Muscle of arm (tissue), 14 donors: ENCODE measurements around the gene PLA2G2E. TPM values are rescaled to one million over a fixed set of nuclear protein-coding genes. Genes with fewer than 3 reads are reported as not detected.
A peak's percentile ranks its signal among the peaks of the same experiment; 100 is the strongest.

Experiments used
- DNase-seq: peaks from one replicate; pipeline ENCODE4 v3.0.0-alpha.2; 2013
- long read RNA-seq, 11 donors: transcript quantifications; one replicate each; lab custom pipeline, GENCODE V29; 2026
- polyA plus RNA-seq, 12 donors: library from polyadenylated mRNA; unstranded; fragments of 120-200 nt; gene quantifications; one replicate each; pipeline ENCODE4 v1.2.1, GENCODE V29; 2013; ENCODE audit not compliant: insufficient read length in 12 of 12

PLA2G2E gene
- polyA plus RNA-seq, result not detected
- long read RNA-seq, donor 1, result 0 reads
- long read RNA-seq, donor 2, result 0 reads
- long read RNA-seq, donor 3, result 0 reads
- long read RNA-seq, donor 4, result 0 reads
- long read RNA-seq, donor 5, result 0 reads
- long read RNA-seq, donor 6, result 0 reads
- long read RNA-seq, donor 7, result 0 reads
- long read RNA-seq, donor 8, result 0 reads
- long read RNA-seq, donor 9, result 0 reads
- long read RNA-seq, donor 10, result 0 reads
- long read RNA-seq, donor 11, result 0 reads

GRCh38 chr1:19923137-19923952 is at the start of gene PLA2G2E:
PLA2G2E (minus strand) TSS chr1:19923617; CDS start chr1:19923559, 58 bp downstream.
- DNase-seq, result no peak

- DNase-seq, result no peak
These were observed 48.2 kb upstream of the PLA2G2E start for GRCh38 chr1:19971664-19972063.

GRCh38 chr1:19969898-19970660 is 46.7 kb upstream of the PLA2G2E start:
- no peak for DNase-seq

- peak; percentile 5 for DNase-seq
These were observed 44.4 kb upstream of the PLA2G2E start for GRCh38 chr1:19967808-19968207.

GRCh38 chr1:19964542-19964941 is 41.1 kb upstream of the PLA2G2E start:
- no peak for DNase-seq

GRCh38 chr1:19963636-19964035 is 40.2 kb upstream of the PLA2G2E start:
- DNase-seq, result no peak

GRCh38 chr1:19960591-19960990 is 37.2 kb upstream of the PLA2G2E start:
- DNase-seq, result no peak

- no peak for DNase-seq
These were observed 34.4 kb upstream of the PLA2G2E start for GRCh38 chr1:19957779-19958178.

- no peak for DNase-seq
These were observed 32.2 kb upstream of the PLA2G2E start for GRCh38 chr1:19955534-19956170.

GRCh38 chr1:19954059-19954458 is 30.6 kb upstream of the PLA2G2E start:
- no peak for DNase-seq

GRCh38 chr1:19949016-19949415 is 25.6 kb upstream of the PLA2G2E start:
- DNase-seq, result no peak

- DNase-seq, result no peak
These were observed 23.6 kb upstream of the PLA2G2E start for GRCh38 chr1:19946971-19947370.

- DNase-seq, result no peak
These were observed 22.9 kb upstream of the PLA2G2E start for GRCh38 chr1:19946331-19946751.

- DNase-seq, result no peak
These were observed 22.5 kb upstream of the PLA2G2E start for GRCh38 chr1:19945914-19946313.

GRCh38 chr1:19942657-19943056 is 19.2 kb upstream of the PLA2G2E start:
- DNase-seq, result no peak

- DNase-seq, result no peak
These were observed 18.7 kb upstream of the PLA2G2E start for GRCh38 chr1:19942088-19942487.

- DNase-seq, result no peak
These were observed 17.8 kb upstream of the PLA2G2E start for GRCh38 chr1:19941206-19941568.

GRCh38 chr1:19940486-19941205 is 17.2 kb upstream of the PLA2G2E start:
- no peak for DNase-seq

- no peak for DNase-seq
These were observed 15.1 kb upstream of the PLA2G2E start for GRCh38 chr1:19938472-19938871.

GRCh38 chr1:19936061-19936750 is 12.8 kb upstream of the PLA2G2E start:
- DNase-seq, result no peak

- no peak for DNase-seq
These were observed 10.9 kb upstream of the PLA2G2E start for GRCh38 chr1:19934336-19934735.
